Activated CD8-positive, alpha-beta memory T cell treated with anti-CD3 and anti-CD28 coated beads for 48 hours (primary cell): Measurements from ENCODE around the gene SF3B4.
A peak's percentile ranks its signal among the peaks of the same experiment; 100 is the strongest.

Experiments used
- DNase-seq, 3 experiments: peaks; one replicate each; pipeline ENCODE4 v3.0.0-alpha.2; 2020; ENCODE audit warnings: low read depth in 2 of 3, low spot score in 2 of 3

SF3B4 gene

DNA sequence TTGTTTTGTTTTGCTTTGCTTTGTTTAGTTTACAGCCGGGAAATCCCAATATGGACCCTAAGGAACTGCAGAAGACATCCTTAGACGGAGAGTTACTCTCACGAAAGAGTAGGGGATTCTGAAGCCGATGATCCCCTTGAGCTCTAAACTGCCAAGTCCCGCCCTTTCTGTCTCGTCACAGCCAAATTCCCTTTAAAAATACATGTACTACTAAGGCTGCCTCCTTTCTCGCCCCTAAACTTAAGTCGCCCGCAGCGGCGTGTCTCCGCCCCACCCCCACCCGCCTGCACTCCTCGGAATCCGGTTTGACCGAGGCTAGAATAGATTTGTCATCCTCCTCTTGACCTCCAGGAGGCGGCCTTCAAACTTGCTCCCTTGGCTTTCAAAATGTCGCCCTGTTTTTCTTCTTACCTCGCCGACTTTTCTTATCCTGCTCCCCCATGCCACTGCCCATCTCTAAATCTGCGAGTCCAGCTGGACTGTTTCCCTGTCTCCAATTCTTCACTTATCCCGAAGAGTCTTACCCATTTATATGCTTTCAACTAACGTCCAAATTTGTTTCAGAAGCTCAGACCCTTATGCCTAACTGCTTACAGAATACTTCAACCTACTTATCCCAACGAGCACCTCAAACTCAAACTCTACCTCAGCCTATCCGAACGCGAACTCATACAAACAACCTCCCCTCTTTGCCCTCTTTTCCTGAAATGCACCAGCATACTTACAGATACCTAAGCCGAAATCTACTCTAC, 39.2 kb downstream of the SF3B4 start:
- DNase-seq: peak; percentile 41 to 63 (median 62)

DNA sequence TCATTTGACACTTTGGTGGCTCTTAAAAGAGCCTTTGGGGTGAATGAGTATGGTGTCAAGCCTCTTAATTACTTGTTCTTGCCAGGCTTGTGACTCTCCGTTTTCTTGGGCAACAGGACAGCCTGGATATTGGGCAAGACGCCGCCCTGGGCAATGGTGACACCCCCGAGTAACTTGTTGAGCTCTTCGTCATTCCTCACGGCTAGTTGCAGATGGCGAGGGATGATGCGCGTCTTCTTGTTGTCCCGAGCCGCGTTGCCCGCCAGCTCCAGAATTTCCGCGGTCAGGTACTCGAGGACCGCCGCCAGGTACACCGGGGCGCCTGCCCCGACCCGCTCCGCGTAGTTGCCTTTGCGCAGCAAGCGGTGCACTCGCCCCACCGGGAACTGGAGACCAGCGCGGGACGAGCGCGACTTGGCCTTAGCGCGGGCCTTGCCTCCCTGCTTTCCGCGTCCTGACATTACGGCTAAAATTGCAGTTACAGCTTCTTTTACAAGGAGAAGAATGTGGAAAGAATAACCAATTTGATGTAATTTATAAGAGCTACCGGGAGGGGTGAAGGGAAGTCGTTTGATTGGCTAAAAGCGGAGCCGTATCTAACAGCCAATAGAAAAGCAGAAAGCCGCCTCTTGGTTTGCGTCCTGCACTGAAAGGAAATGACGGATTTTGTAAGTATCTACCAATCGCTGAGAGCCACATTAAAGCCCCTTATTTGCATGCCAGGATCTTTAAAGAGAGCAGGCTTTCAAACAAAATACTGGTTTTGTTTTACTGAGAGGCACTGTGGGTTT, 40.0 kb downstream of the SF3B4 start:
- DNase-seq: peak; percentile 60 to 65 (median 64)

DNA sequence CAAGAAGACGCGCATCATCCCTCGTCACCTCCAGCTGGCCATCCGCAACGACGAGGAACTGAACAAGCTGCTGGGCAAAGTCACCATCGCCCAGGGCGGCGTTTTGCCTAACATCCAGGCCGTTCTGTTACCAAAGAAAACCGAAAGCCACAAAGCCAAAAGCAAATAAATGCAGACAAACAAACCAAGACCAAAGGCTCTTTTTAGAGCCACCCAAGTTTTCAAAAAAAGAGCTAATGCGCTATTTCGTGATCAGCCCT, 40.5 kb downstream of the SF3B4 start:
- DNase-seq: peak in 1 of 3 experiments; percentile 27

DNA sequence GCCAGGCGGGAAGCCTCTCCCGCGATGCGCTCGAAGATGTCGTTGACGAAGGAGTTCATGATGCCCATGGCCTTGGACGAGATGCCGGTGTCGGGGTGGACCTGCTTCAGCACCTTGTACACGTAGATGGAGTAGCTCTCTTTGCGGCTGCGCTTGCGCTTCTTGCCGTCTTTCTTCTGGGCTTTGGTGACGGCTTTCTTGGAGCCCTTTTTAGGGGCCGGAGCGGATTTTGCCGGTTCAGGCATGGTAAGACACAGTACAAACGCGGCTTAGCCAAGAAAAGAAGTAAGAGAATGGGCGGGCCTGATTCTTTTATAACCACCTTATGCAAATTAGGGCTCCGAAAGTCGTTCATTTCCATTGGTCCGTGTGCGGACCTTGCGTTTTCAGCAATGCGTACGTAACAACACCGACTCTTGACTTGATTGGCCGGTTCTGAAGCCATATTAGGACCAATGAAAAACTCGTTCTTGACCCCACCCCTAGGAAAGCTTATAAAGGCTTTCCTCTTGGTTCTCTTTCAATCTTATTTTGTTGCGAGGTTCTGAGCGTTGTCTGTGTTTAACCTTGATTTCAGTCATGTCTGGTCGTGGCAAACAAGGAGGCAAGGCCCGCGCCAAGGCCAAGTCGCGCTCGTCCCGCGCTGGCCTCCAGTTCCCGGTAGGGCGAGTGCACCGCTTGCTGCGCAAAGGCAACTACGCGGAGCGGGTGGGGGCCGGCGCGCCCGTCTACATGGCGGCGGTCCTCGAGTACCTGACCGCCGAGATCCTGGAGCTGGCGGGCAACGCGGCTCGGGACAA, 41.0 kb downstream of the SF3B4 start:
- DNase-seq: peak; percentile 71 to 85 (median 72)

DNA sequence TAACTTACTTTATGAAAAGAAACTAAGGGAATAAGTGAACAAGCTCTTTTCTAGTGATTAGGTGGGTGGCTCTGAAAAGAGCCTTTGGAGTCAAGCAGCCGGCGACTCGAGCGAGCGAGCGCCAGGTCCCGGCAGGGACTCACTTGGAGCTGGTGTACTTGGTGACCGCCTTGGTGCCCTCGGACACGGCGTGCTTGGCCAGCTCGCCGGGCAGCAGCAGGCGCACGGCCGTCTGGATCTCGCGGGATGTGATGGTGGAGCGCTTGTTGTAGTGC, 41.5 kb downstream of the SF3B4 start:
- peak in 1 of 3 experiments; percentile 21 for DNase-seq

DNA sequence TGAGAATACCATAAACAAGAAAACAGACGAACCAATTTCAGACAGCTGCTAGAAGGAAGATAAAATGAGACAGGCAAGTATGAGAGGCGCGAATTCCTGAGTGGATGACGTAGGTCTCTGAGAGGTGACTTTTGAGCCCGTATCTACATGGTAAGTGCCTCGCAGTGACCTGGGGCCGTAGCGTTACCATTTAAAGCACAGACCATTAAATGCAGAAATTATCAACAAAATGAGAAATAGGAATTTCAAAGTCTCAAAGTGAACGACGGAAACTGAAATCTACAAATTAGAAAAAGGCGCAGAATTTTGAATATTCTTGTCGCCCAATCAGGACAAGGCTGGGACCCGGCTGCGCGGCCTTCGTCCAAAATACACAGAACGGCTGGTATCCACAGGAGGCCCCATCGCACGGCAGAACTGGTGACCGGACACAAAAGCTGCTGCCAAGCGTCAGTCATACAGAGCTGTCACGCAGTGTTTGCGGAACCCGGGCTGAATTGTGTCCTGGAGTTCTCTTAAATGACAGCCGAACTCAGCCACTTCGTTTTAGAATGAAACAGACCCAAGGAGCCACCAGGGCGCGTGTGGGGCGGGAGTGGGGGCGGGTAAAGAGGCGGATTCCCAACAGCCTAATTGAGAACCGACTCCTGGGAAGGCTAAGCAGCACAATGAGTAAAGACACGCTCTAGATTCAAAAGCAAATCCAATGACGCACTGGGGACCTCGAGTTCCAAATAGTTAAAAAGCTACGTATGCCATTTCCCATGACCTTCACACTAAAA, 42.1 kb downstream of the SF3B4 start:
- peak; percentile 56 to 69 (median 59) for DNase-seq

DNA sequence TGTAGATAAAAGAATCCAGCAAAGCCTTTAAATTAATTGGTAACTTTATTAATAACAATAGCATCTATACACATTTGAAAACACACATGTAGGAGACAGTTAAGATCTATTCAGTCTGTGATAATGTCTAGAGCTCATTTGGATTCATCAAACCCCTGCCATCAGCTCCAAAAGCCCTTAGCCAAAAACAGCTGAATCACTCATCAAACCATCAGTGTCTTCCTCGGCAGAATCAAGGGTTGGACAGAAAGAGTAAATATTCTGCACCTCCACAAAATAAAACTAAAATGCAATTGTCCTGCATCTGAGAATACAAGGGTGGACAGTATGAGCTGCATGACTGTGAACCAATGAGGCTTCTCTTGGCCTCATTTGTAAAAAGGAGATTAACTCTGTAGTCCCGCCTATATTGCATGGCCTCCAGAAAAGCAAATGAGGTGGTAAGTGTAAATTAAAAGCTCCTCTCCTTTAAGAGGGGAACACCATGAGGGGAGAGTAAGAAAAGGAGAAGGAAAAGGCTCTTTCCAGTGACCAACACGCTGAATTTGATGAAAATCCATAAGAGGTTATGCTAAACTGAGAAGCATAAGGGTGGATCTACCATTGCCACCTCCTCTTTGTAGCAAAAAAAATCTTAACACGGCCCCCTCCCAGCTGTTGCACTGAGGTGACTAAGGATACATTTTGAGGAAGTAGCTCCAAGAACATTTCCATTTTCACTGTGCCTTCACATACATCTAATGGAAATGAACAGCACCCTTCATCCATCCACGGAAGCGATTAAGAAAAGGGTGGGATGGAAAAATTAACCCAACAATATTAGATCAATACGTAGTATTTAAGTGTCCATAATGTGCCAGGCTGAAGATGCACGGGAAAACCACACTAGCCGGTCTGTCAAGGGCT, 42.9 kb downstream of the SF3B4 start:
- DNase-seq: no peak

DNA sequence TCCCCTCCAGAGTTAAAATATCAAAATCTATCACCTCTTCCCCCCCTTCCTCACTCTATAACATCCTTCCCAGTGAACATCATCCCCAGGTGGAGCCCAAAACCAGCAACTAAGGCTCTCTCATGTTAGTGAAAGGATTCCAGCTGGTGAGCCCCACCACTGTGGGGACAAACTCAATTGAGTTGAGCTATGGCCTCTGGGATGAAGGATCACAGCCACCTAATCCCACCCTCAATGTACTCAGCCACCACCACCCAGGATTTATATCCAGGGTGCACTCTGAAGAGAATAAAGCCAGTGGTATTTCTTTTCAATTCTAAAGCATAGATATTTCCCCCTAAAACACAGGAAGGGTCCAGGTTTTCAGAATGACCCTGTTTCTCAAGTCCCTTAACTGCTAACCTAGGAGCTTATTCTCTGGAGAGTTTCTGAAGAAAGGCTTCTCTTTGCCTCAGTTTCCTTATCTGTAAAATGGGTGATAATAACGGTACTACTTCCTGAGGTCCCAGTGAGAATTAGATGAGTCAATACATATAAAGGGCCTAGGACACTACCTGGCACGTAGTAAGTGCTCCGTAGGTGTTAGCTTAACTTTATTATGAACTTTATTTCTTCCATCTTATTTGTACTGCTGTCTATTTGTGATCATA, 43.9 kb downstream of the SF3B4 start:
- no peak for DNase-seq

DNA sequence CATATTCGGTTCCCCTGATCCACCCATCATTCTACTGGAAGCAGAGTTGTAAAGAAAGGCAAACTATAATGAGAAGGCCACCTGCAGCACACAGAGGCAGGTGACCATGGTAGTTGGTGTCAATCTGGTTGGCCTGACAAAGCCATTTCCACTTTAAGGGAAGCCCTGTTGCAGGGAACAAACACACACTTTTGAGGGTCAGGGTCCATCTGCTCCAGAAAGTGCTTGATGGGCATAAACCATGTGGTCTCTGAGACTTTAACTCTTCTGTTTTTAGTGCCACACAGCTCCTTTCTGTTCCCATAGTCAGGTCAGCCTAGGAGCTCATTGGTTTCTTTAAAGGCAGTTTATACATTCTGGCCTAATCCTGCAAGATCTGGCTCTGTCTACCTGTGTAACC, 45.7 kb downstream of the SF3B4 start:
- DNase-seq: no peak

DNA sequence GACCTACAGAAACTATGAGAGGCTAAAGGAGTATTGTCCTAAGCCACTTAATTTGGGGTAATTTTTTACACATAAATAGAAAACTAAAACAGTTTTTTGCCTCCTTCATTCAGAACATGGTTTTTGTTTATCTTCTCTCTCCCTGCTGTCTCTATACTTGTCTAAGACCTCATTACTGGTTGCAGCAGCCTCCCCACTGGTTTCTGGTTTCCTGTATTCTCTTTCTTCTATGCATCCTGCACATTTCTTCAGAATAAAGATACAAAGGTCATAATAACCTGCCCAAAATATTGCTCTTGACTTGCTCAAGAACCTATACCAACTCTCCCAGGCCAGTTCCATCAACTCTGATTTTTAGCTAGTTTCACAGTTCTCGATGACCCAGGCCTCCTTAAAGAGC, 48.0 kb downstream of the SF3B4 start:
- no peak for DNase-seq

DNA sequence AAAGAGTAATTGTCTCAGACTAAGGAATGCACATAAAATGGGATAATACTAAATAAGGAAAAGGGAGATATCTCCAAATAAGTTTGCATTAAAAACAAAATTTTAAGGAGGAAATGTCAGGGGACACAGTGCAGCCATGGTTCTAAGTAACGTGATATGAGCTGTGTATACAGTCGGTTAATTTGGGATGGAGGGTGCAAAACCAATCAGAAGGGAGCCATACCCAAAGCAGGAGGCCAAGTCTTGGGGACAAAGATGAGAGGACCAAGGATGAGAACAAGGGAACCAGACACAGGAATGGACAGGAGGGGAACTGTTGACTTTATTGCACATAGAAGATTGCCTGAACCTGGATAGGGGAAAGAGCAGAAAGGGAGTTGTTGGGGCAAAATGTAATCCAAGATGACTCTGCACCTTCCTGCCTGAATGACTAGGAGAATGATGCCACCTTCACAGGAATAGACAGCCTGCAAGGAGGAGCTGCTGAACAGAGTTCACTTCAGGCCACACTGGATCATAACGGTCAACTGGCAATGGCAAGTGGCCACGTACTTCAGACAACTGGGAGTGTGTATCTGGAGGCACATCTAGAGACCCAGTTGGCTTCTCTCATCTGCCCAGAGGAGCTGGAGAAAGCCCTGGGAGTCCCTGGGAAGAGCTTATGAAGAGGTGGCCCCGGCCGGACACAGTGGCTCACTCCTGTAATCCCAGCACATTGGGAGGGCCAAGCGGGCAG, 50.2 kb downstream of the SF3B4 start:
- no peak for DNase-seq
